Neural progenitor cell (in vitro differentiated cells): Measurements from ENCODE around the gene THSD4.

Experiments
- CTCF ChIP-seq: fragments of 200-600 bp; sonication (generic); IDR thresholded peaks from 2 replicates; pipeline ENCODE4 v1.5.1; 2017; ENCODE audit warnings: antibody characterized with exemption, mild to moderate bottlenecking
- EZH2 ChIP-seq: fragments of 200-600 bp; sonication (generic); IDR thresholded peaks from 2 replicates; pipeline ENCODE4 v1.6.1; 2017; ENCODE audit warnings: antibody characterized with exemption, mild to moderate bottlenecking, moderate library complexity
- EZH2phosphoT487 ChIP-seq: fragments of 200-600 bp; sonication (generic); IDR thresholded peaks from 2 replicates; pipeline ENCODE4 v1.6.1; 2017; ENCODE audit warnings: antibody characterized with exemption

GRCh38 chr15:71538181-71538580, 422.9 kb downstream of the THSD4 start:
- no peak for TF ChIP-seq CTCF
- TF ChIP-seq EZH2: no peak
- no peak for TF ChIP-seq EZH2phosphoT487
